Effector CD8-positive, alpha-beta T cell (primary cell): ENCODE measurements around the gene GTF2F2.
"Not testable (repeated sequence)": the region's sequence is repeated elsewhere in the genome, so short reads cannot be mapped to it uniquely, and the experiment has no call there.

Source experiments
- DNase-seq: peaks from one replicate; lab custom pipeline; 2025; lab: John Stamatoyannopoulos, UW

Gene GTF2F2

DNA sequence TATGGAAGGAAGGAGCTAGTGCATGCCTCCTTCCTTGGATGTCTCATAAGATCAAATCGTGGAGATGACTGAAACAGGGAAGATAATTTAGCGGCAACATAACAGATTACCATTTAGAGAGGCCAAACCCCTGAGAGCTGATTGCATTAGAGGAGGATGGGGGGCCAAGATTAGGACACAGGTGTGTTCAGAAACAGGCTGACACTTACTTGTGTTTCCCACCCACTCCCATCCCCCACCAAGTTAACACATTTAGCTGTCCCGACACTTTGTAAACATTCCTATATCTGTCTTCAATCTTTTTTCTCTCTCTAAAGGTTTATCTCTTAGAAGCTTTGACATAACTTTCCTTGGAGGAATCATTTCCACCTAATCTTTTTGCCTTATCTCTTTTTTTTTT lies 129.4 kb downstream of the GTF2F2 start:
- DNase-seq = no peak

DNA sequence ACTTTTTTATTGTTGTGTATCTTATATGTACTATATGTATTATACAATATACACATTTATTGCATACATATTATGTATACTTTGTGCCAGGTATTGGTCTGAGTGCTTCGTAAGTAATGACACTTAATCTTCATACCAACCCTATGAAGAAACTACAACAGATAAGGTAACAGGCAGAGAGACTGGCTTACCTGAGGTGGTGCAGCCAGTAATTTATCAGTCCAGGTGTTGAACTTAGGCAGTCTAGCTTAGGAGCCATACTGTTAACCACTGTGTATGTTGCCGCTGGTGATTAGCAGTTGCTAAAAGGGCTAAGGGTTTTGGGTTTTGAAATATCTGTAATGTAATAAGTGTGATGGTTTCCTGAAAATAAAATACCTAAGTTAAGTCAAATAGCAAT lies 134.1 kb downstream of the GTF2F2 start:
- DNase-seq = no peak

DNA sequence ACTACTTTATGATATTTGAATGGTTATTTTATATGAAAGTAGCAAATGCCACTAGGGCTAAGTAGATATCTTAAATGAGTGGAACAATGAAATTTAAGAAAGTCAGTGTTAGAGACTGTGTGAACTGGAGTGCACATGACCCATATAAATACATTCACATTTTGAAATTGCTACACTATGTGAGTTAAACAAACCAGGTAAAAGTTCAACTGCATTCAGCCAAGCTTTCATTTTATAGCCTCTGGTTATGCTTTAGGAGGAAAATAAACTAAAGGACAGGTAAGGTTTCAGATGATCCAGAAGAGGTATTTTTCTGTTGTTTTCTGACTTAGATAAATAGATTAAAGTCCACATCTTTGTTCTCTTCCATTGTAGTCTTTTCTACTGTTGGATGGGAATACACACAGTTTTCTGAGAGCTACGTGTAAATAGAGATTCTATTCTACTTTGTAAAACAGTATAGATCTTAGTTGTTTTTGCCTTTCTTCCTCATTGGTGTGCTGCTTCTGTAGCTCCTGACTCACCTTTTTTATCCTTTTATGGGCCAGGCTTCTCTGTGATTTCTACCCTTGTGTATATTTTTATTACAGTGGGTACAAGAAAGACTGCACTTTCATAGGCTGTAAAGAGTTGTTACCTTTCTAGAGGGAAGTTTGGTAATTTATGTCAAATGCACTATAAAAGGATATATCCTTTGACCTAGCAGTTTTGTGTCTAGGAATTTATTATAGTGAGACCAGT lies 135.1 kb downstream of the GTF2F2 start:
- no peak for DNase-seq

DNA sequence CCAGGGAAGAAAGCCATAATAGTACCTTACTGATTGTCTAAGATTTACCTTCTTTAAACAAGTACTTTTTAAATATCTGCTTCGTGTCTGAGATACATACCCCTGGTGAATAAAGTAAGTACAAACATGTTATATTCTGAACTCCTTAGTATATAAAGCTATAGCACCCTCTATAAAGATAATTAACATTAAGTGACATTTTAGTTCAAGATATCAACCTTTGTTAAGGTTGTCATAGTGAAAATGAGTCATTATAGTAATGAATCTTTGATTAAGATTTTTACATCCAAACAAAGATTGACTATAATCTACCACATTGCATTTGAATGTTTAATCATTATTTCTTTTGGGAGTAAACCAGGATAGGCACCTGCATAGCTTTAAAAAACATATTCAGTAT lies 135.9 kb downstream of the GTF2F2 start:
- no peak for DNase-seq

DNA sequence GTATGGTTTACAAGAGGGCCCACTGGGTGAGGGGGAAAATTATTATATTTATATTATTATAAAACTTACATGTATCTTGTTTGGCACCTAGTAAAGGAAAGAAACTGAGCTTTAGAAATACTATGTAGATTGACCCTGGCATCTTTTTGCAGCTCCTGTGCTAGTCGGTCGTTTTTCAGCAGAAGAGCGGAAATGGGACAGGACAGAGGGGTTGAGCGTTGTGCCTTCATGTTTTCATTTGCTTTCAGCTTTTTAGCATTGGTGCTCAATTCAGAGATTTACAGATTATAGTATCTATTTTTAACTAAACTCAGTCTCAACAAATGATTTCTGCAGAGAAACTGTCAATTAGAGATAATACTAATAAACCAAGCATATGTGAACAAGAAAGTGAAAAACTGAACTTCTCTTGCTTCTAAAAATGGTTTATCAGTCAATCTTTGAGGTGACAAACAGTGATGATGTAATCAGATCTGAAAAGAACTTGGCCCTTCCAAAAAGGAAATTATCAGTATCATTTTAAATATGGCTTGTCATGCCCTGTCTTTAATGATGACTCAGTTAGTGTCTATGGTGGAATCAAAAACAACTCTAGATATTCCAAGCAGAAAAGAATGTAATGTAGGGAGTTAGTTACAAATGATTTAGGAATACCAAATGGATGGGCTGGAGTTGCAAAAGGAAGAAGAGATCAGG lies 137.5 kb downstream of the GTF2F2 start:
- DNase-seq = no peak

DNA sequence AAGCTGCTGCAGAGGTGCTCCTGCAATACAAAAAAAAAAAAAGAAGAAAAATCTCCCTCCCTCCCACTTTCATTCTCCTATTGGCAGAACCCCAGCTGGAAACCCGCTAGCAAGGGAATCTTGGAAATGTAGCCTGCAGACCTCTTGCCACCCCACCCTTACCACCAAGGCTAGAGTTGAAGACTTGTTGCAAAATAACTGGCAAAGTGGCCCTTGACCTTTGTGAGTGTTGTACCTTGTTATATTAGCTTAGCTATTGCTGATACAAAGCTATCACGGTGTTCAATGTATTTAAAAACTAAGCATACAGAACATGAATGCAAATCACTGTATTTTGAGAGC lies 138.0 kb downstream of the GTF2F2 start:
- no peak for DNase-seq

DNA sequence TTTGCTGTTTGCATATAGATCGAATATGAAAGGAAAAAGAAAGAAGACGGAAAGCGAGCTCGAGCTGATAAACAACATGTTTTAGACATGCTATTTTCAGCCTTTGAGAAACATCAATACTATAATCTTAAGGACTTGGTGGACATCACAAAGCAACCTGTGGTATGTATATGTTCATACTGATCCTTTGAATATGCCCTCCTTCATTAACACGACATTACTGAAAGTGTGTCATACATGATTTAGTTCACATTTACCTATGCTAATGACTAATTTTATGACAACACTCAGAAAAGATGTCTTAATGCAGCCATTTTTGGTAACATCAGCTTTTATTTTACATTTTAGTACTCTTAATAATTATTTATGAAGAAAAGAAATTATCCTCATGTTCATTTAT lies 146.9 kb downstream of the GTF2F2 start:
- DNase-seq = no peak

DNA sequence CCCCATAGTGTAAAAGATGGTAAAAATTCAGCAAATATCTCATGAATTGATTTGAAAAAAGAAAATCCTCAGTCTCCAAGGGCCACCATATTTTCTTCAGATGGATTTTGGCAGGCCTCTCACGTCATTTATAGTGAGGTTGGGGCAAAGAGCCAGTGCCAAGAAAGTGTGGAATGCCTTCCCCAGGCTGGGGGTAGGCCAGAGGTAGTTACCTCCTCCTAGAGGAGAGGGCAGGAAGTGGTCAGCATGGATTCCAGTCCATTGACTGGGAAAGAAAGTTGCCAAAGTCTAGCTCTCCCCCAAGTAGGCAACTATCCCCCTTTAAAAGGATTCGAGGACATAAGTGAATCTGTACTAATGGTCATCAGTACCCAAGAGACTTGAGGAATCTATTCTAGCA lies 148.9 kb downstream of the GTF2F2 start:
- DNase-seq = no peak

DNA sequence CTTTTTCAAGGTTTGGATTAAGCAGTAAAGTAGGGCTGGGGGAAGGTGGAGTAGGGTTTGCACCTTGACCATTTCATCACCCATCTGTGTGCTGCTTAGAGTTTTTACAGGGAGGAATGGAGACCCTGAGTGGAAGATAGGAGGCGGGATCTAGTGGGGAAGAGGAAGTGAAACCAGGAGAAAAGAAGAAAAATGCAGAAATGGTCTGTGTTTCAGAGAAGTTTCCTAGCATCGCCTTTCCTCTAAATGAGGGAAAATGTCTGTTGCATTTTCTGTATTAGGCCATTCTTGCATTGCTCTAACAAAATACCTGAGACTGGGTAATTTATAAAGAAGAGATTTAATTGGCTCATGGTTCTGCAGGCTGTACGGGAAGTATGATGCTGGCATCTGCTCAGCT lies 156.6 kb downstream of the GTF2F2 start:
- no peak for DNase-seq

DNA sequence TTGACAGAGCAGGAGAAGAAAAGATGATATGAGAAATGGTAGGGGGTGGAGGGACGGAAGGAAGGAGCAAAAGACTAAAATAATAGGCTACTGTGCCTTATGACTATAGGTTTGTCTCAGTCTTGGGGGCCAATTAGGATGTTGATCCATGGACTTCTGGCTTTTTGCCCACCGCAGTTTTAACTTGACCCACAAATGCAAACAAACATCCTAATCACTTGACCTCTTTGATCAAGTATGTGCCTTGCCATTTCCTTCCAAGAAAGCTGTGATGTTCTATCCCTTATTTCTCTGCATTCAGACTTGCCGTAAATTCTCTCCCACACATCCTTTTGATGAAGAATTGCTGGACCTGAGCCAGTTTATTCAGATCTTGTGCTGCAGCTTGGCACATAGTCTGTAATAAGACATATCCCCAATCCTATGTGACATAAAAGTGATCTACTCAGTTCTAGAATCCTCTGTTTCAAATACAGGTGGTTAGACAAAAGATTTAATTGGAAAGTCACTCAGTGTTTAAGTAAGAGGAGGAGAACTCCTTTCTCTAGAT lies 157.9 kb downstream of the GTF2F2 start:
- no peak for DNase-seq

DNA sequence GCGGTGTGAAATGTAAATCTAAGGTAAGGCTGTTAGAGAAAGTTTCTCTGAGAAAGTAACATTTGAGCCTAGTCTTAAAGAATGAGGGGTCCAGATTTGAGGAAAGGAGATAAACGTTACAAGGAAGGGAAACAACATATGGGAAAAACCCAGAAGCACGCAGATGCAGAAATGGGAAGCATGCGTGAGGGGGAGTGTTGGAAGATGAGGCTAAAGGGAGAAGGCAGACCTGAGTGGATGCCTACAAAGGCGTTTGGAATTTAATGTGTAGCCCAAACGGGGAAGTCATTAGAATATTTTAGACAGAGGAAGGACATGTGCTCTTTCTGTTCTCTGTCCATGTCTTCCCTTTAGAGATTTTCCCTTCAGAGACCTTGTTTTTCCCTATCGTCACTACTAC lies 159.7 kb downstream of the GTF2F2 start:
- DNase-seq = no peak

DNA sequence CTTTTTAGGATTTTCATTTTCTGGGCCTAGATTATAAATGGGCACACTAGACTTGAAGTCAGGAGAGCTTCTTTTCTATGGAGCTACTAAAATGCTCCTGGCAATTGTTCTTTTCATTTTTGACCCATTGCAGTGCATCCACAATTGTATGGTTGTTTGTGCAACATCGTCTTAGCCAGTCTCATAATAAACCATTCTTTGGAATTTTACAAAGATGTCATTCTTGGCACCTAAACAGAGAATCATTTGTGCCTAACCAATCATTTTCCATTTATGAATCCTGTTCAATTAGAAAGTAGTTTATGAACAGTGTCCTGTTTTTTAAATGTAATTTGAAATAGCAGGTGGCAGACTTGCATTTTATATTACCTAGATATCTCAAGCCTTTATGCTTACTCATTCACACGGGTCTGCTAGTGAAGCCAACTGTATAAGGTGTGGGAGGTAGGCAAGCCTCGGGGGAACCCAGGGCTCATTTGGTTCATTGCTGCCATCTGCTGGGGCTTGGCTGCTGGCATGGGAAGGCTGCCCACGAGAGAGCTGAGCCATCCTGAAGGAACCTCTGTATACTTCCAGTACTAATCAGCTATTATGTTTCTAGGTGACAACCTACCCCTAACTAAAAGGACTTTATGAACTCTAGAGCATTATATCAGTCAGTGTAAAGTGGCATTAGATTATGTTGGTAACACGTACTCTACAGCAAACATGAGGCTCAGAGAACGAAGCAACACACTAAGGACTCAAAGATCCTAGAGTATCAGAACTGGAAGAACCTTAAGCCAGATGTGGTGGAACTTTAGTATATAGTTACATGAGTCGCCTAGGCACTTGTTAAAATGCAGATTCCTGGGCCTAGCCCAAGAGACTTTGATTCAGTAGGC lies 160.7 kb downstream of the GTF2F2 start:
- no peak for DNase-seq

DNA sequence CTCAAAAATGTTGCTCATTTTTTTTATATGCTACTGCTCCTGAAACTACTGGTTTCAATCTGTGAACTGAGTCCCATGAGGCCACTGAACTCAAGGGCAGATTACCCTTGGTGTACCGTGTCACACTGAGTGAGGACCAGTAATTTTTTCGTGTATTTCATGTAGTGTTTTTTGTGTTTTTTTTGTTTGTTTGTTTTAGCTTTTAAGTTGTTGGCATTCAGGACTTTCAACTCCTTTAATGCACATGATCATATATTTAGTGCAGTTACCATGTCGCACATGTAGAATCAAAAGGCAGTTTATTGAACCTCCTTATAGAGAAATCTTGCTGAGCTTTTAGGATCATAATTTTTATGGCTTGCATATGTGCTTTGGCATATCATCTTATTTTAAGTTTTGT lies 162.7 kb downstream of the GTF2F2 start:
- no peak for DNase-seq

DNA sequence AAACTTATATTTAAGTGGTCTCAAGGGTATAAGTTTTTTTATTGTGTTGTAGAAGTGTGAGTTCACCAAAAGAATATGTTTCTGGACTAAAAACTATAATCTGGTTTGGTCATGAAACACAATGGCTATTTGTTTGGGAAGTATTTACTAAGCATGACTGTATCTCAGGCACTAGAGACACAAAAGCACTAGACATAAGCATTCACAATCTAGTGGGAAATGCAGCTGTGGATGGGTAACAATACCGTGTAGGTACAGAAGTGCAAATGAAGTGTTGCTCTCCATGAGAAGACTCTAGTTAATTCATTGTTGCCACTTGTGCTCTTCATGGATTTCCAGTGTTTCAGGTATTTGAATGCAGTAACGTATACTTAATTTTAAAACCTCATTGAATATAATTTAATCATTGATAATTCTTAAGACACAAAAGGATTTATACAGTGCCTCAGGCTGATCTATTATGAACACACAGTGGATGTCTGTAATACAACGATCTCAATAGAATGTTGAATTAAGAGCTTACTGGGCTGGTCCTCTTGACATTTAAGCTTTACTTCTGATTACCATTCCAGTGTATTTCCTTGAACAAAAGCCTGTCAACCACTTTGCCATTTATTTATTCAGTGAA lies 169.7 kb downstream of the GTF2F2 start:
- DNase-seq = no peak

DNA sequence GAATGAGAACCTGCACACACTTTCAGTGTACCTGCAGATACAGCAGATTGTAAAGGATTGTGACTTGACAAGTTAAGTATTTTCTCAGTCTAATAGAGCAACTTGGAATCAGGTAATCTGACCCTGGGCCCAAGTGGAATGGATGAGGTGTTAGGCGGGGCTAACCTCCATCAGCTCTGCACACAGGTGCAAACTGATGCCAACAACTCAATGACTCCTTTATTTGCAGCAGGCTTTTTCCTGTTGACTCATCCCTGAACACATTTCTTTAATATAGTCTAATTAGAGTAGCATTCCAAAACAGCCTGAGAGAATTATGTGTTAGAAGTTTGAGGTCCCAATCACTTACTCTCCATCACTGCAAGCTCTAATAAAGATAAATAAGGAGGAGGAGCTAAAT lies 171.9 kb downstream of the GTF2F2 start:
- no peak for DNase-seq

DNA sequence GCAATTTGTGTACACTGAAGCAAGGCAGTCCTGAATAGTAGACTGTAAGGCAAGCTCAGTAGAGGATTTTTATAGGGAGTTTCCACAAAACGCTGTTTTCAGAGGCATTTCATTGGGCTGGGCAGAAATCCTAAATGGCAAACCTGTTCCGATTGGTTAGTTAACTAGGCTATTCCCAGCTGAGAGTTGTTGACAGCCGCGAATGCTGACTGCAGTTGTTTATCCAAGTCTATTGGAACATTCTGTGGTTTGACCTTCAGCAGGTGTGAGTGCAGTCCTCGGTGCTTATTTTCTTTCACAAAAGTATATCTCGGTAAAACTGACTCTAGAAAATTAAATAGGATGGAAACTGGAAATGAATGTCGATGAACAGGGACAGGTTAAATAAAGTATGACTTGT lies 175.2 kb downstream of the GTF2F2 start:
- DNase-seq = no peak

DNA sequence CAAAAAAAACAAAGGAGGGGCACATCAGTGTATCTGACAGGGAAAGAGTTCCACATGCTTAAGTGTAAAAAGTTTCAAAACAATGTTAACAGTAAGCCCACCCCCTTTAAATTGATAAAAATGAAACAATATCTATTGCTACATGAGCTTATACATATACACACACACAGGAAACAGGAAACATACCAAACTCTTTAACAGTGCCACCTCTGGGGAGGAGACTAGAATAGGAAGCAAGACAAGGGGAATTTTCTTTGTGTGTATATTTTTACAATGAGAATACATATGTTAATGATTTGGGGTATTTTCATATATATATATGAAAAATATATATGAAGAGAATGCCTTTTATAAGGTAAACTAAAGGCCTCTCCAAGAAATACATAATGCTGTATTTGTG lies 175.9 kb downstream of the GTF2F2 start:
- DNase-seq = no peak

DNA sequence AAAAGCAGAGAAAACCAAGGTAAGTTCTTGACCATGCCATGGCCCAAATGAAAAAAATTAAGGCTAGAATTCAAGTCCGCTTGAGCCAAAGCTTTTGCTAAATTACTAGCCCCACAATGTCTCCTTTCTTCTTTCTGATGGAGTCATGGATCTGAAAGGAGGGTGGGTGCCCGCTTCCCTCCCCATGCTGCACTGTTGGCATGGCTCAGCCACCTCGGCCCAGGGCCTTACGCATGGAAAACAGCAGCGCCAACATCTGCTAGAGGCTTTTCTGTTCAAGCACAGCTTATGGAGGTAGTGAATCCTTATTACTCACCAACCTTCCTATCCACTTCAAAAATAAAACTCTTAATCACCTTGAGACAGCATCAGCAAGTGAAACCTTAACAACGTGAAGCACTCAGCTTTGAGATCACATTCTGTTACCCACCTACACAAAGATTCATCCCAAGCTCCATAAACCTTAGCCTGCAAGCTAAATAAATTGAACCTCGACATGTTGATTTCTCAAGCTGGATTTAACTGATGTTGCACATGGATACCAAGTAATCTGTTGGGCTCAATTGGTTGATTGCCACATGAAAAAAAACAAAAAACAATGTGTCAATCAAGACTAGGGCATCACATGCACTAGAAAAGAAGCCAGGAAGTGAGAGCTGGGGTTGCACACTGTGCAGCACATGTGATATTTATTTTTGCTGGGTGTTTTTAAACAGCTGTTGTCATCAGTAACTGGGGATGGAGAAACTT lies 177.3 kb downstream of the GTF2F2 start:
- no peak for DNase-seq

DNA sequence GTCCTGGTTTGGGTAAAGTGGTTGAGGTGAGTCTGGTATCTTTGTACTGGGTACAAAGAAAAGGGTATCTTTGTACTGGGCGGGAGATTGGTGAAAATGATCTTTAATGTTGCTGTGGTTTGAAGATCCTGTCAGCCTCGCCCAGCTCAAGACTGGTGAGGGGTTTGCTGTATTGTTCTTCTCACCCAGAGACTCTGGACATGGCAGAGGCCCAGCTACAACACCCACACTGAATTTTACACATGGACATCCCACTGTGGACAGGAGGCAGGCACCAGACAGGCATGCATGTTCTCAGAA lies 177.8 kb downstream of the GTF2F2 start:
- DNase-seq = no peak

DNA sequence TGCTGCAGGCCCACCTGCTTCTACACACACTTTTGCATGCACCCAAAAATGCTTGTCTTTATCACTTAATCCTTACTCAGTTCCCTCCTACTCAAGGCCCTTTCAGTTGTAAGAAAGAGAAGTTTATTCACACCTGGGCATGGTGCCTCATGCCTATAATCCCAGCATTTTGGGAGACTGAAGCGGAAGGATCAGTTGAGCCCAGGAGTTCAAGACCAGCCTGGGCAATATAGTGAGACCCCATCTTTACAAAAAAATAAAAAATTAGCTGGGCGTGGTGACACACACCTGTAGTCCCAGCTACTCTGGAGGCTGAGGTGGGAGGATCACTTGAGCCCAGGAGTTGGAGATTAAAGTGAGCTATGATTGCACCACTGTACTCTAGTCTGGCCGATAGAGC lies 178.2 kb downstream of the GTF2F2 start:
- not testable (repeated sequence) for DNase-seq

DNA sequence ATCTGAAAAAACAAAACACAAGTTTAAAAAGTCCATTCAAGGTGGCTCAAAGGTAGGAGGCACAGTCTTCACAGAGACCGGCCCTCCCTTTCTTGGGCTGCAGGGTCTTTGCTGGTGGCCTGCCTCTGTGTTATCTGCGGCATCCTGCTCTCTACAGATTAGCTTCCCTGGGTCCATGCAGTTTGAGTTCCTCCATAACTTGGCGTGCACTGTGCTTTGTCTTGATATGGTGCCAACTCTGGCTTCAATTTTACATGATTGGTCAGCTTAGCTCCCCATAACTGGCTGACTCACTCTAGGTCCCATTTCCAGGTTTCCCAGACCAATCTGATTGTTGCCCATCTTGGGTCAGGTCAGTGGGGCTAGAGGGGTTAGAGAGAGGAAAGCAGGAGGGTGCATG lies 178.9 kb downstream of the GTF2F2 start:
- DNase-seq = no peak
